C4-2B (cell line): ENCODE measurements around the gene MED25.

Source experiments
- ZFX ChIP-seq: fragments of 450-650 bp; IDR thresholded peaks from 2 replicates; pipeline ENCODE4 v1.6.1; 2017
- TF ChIP-seq, protein P1 (sequence below): fragments of 450-650 bp; conservative IDR thresholded peaks from 2 replicates; pipeline ENCODE4 v1.5.1; 2017; ENCODE audit warnings: mild to moderate bottlenecking

DNA sequence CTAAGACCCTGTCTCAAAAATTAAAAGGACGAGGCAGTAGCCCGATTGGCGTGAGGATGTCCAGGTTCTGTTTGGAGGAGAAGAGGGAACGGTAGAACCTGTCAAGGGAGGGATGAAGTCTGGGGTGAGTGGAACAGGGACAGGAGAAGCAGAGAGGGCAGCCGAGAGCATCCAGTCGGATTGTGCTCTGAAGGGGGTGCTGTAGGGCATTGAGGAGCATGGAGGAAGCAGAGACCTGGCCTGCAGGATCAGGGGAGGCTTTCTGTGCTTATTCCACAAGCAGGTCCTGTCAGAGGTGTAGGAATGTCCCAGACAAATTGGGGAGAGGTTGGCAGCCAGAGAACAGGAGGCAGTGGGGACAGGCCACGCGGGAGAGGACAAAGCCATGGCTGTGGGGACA is 37.2 kb upstream of the MED25 start:
- TF ChIP-seq, protein P1, sequence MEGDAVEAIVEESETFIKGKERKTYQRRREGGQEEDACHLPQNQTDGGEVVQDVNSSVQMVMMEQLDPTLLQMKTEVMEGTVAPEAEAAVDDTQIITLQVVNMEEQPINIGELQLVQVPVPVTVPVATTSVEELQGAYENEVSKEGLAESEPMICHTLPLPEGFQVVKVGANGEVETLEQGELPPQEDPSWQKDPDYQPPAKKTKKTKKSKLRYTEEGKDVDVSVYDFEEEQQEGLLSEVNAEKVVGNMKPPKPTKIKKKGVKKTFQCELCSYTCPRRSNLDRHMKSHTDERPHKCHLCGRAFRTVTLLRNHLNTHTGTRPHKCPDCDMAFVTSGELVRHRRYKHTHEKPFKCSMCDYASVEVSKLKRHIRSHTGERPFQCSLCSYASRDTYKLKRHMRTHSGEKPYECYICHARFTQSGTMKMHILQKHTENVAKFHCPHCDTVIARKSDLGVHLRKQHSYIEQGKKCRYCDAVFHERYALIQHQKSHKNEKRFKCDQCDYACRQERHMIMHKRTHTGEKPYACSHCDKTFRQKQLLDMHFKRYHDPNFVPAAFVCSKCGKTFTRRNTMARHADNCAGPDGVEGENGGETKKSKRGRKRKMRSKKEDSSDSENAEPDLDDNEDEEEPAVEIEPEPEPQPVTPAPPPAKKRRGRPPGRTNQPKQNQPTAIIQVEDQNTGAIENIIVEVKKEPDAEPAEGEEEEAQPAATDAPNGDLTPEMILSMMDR: no peak
- no peak for TF ChIP-seq ZFX
